Glutamatergic neuron (in vitro differentiated cells): ENCODE data around the gene LDLR. TPM values are rescaled to one million over a fixed set of nuclear protein-coding genes. Genes with fewer than 3 reads are reported as not detected.
"Not testable (repeated sequence)": the region's sequence is repeated elsewhere in the genome, so short reads cannot be mapped to it uniquely, and the experiment has no call there.

Experiments used
- DNase-seq: peaks from one replicate; pipeline ENCODE4 v3.0.0; 2022
- H3K27ac Mint-ChIP-seq: one replicate; pipeline ENCODE4 v1.8.0; 2020; ENCODE audit warnings: mild to moderate bottlenecking, mixed read lengths, inconsistent platforms; ENCODE audit not compliant: unreplicated experiment
- H3K27me3 Mint-ChIP-seq: one replicate; pipeline ENCODE4 v1.8.0; 2020; ENCODE audit warnings: mild to moderate bottlenecking, moderate library complexity, mixed read lengths, inconsistent platforms; ENCODE audit not compliant: unreplicated experiment
- H3K36me3 Mint-ChIP-seq: one replicate; pipeline ENCODE4 v1.8.0; 2020; ENCODE audit warnings: mild to moderate bottlenecking, mixed read lengths, inconsistent platforms; ENCODE audit not compliant: unreplicated experiment
- H3K4me1 Mint-ChIP-seq: one replicate; pipeline ENCODE4 v1.8.0; 2020; ENCODE audit warnings: mild to moderate bottlenecking, low read depth, mixed read lengths, inconsistent platforms; ENCODE audit not compliant: unreplicated experiment
- H3K4me3 Mint-ChIP-seq: one replicate; pipeline ENCODE4 v1.8.0; 2020; ENCODE audit warnings: mild to moderate bottlenecking, mixed read lengths, inconsistent platforms; ENCODE audit not compliant: unreplicated experiment
- H3K9me3 Mint-ChIP-seq: one replicate; pipeline ENCODE4 v1.8.0; 2020; ENCODE audit warnings: mild to moderate bottlenecking, moderate library complexity, mixed read lengths, inconsistent platforms; ENCODE audit not compliant: unreplicated experiment
- CTCF ChIP-seq: fragments of 200-600 bp; sonication (generic); IDR thresholded peaks from one replicate; pipeline ENCODE4 v1.5.0; 2021; ENCODE audit not compliant: partially characterized antibody, unreplicated experiment
- total RNA-seq: library from RNA; stranded (reverse); fragmentation: NEBNext Ultra II Directional; extraction: Animal tissue kit (Norgen Biotek cat#: 25700); gene quantifications from one replicate; pipeline ENCODE4 v1.2.1, GENCODE V29; 2021; ENCODE audit not compliant: unreplicated experiment

The LDLR gene
- total RNA-seq, 1 donor from 2014 or later: 147 TPM

- peak overlapping the region; percentile 95 for H3K27ac Mint-ChIP-seq
- no peaks in the 10 kb centered on the region for H3K36me3 Mint-ChIP-seq
Measured at GRCh38 chr19:11091703-11092153, 2.5 kb downstream of the LDLR start.

GRCh38 chr19:11092181-11092538 is 2.9 kb downstream of the LDLR start:
- Mint-ChIP-seq H3K36me3 (no peaks in the 10 kb centered on the region), H3K4me1 (peaks cover 19% of the 10 kb centered on the region), H3K27ac (peak overlapping the region; percentile 95), H3K9me3 (peaks cover 9% of the 10 kb centered on the region), H3K4me3 (peak overlapping the region; percentile 95), H3K27me3 (peaks cover 8% of the 10 kb centered on the region)
- DNase-seq: no peak
- TF ChIP-seq CTCF: no peak

More at GRCh38 chr19:11091703-11092153, 2.5 kb downstream of the LDLR start:
- DNase-seq: no peak
- Mint-ChIP-seq H3K27me3 (peaks cover 8% of the 10 kb centered on the region), H3K4me3 (peak overlapping the region; percentile 95), H3K9me3 (peaks cover 9% of the 10 kb centered on the region), H3K4me1 (peaks cover 19% of the 10 kb centered on the region)
- TF ChIP-seq CTCF: no peak

- Mint-ChIP-seq H3K36me3 (no peaks in the 10 kb centered on the region), H3K9me3 (peaks cover 9% of the 10 kb centered on the region), H3K4me3 (no peak overlapping the region), H3K27me3 (peaks cover 8% of the 10 kb centered on the region), H3K27ac (no peak overlapping the region), H3K4me1 (peaks cover 14% of the 10 kb centered on the region)
- no peak for TF ChIP-seq CTCF
- DNase-seq: no peak
Measured at GRCh38 chr19:11093689-11094238, 4.5 kb downstream of the LDLR start.

GRCh38 chr19:11094520-11094894 is 5.2 kb downstream of the LDLR start:
- Mint-ChIP-seq H3K27me3 (peaks cover 3% of the 10 kb centered on the region), H3K36me3 (no peaks in the 10 kb centered on the region), H3K9me3 (peaks cover 3% of the 10 kb centered on the region), H3K27ac (no peak overlapping the region), H3K4me3 (peak overlapping the region; percentile 15), H3K4me1 (peaks cover 12% of the 10 kb centered on the region)
- TF ChIP-seq CTCF: no peak
- DNase-seq: no peak

- H3K9me3 Mint-ChIP-seq: no peaks in the 10 kb centered on the region
- H3K27ac Mint-ChIP-seq: no peak overlapping the region
- no peak overlapping the region for H3K4me3 Mint-ChIP-seq
- no peak for DNase-seq
- H3K27me3 Mint-ChIP-seq: no peaks in the 10 kb centered on the region
- H3K36me3 Mint-ChIP-seq: no peaks in the 10 kb centered on the region
- no peak for TF ChIP-seq CTCF
- H3K4me1 Mint-ChIP-seq: peaks cover 12% of the 10 kb centered on the region
Measured at GRCh38 chr19:11096210-11096841, 7.1 kb downstream of the LDLR start.

GRCh38 chr19:11097367-11097766 is 8.1 kb downstream of the LDLR start:
- not testable (repeated sequence) for H3K4me3 Mint-ChIP-seq, H3K4me1 Mint-ChIP-seq, H3K36me3 Mint-ChIP-seq, H3K9me3 Mint-ChIP-seq, DNase-seq, H3K27ac Mint-ChIP-seq, H3K27me3 Mint-ChIP-seq
